Kidney (tissue), 14 donors: ENCODE data around the gene DGKG. TPM values are rescaled to one million over a fixed set of nuclear protein-coding genes. Genes with fewer than 3 reads are reported as not detected.

ENCODE experiments used
- DNase-seq, 5 donors: peaks; one replicate each; pipeline ENCODE4 v3.0.0-alpha.2; 2013 to 2020
- FAIRE-seq: peaks from 2 replicates; lab custom pipeline; 2012; peaks lifted over from hg19 to GRCh38; lab: Jason Lieb, UNC
- H3K27ac ChIP-seq, 2 donors: one replicate each; pipeline ENCODE4 v1.7.0; 2013; ENCODE audit warnings: low read depth in 2 of 2, low read length in 2 of 2, inconsistent platforms in 1 of 2
- H3K27me3 ChIP-seq: one replicate; pipeline ENCODE4 v1.7.1; 2013; ENCODE audit warnings: low read length, inconsistent platforms; ENCODE audit not compliant: control insufficient read depth, insufficient read depth
- H3K36me3 ChIP-seq, 3 donors: one replicate each; pipeline versions ENCODE4 v1.7.0 to v1.7.1; 2013; ENCODE audit warnings: low read length in 3 of 3, control low read depth in 1 of 3, inconsistent platforms in 1 of 3; ENCODE audit not compliant: insufficient read depth in 3 of 3, control insufficient read depth in 2 of 3
- H3K4me1 ChIP-seq, 3 donors: one replicate each; pipeline versions ENCODE4 v1.7.0 to v1.7.1; 2013; ENCODE audit warnings: low read length in 3 of 3, inconsistent platforms in 1 of 3, low read depth in 1 of 3; ENCODE audit not compliant: control insufficient read depth in 2 of 3, insufficient read depth in 2 of 3
- H3K4me3 ChIP-seq, 3 donors: one replicate each; pipeline versions ENCODE4 v1.7.0 to v1.8.1; 2013; ENCODE audit warnings: low read length in 3 of 3, control low read depth in 1 of 3, inconsistent platforms in 1 of 3
- H3K9ac ChIP-seq, 3 donors: one replicate each; pipeline versions ENCODE4 v1.7.0 to v1.7.1; 2013; ENCODE audit warnings: low read length in 3 of 3, control low read depth in 1 of 3, inconsistent platforms in 1 of 3
- H3K9me3 ChIP-seq, 3 donors: one replicate each; pipeline versions ENCODE4 v1.7.0 to v1.7.1; 2013; ENCODE audit warnings: low read length in 3 of 3, control low read depth in 1 of 3, inconsistent platforms in 1 of 3; ENCODE audit not compliant: control insufficient read depth in 2 of 3, insufficient read depth in 1 of 3
- intact Hi-C: fragments of 100-400 bp; cut with DNase I; formaldehyde crosslinking; loops from one replicate; pipeline ENCODE4 v1.11.1; 2022
- polyA plus RNA-seq: library from polyadenylated mRNA; stranded (reverse); fragments of 350-450 nt; fragmentation: Illumina TruSeq; extraction: RNeasy Lipid Tissue Mini Kit (QIAGEN cat#74804); gene quantifications from one replicate; pipeline ENCODE4 v1.2.3, GENCODE V29; 2014; ENCODE audit warnings: low read depth, low replicate concordance; ENCODE audit not compliant: insufficient read depth
- total RNA-seq: library from RNA; stranded (reverse); fragmentation: NEBNext Ultra II Directional; extraction: Animal tissue kit (Norgen Biotek cat#: 25700); gene quantifications from one replicate; pipeline ENCODE4 v1.2.1, GENCODE V29; 2021
- TF ChIP-seq, protein P1 (sequence below): IDR thresholded peaks from 3 replicates; pipeline ENCODE4 v1.5.1; 2012; ENCODE audit warnings: mild to moderate bottlenecking, moderate library complexity, borderline replicate concordance; ENCODE audit not compliant: insufficient read depth; ENCODE audit errors: extremely low read depth
- donor health status: control.
- donor health status: control.
- donor health status: control.
- donor health status: control.
- donor health status: control.
- donor health status: DM: yes; HTN: yes; CAD: no.
- donor health status: Normal renal cell carcinoma (clear cell type).

The DGKG gene
- total and polyA plus RNA-seq, 2 donors from 2014 or later, result 0.95 to 11.4 TPM

DNA sequence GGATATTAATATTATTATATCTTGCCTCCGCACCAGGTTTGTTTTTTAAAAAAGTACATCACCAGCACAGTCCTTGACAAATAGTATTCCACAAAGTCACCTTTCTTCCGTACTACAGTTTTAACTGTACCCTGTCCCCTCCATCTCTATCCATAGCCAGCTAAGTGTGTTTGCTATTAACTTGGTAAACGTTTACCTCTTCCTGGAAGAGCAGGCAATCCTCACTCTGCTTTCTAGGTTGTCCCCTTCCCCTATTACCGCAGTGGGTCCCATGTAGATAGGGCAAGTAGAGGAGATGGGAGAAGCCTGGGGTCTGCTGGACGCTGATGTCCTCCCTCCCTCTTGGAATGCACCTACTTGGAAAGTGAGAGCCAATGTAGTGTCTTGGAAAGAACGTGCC is 169.2 kb downstream of the DGKG start:
- Histone ChIP-seq H3K4me1 (peaks cover 0 to 3% (median 0%) of the 10 kb centered on the region in 3 donors), H3K27ac (no peak overlapping the region), H3K9ac (no peak overlapping the region), H3K27me3 (peaks cover 5% of the 10 kb centered on the region), H3K4me3 (no peak overlapping the region), H3K9me3 (no peaks in the 10 kb centered on the region), H3K36me3 (no peaks in the 10 kb centered on the region)
- intact Hi-C loops, result no loop called here
- FAIRE-seq (no peak), DNase-seq (no peak)
- TF ChIP-seq, protein P1, sequence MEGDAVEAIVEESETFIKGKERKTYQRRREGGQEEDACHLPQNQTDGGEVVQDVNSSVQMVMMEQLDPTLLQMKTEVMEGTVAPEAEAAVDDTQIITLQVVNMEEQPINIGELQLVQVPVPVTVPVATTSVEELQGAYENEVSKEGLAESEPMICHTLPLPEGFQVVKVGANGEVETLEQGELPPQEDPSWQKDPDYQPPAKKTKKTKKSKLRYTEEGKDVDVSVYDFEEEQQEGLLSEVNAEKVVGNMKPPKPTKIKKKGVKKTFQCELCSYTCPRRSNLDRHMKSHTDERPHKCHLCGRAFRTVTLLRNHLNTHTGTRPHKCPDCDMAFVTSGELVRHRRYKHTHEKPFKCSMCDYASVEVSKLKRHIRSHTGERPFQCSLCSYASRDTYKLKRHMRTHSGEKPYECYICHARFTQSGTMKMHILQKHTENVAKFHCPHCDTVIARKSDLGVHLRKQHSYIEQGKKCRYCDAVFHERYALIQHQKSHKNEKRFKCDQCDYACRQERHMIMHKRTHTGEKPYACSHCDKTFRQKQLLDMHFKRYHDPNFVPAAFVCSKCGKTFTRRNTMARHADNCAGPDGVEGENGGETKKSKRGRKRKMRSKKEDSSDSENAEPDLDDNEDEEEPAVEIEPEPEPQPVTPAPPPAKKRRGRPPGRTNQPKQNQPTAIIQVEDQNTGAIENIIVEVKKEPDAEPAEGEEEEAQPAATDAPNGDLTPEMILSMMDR, result no peak

DNA sequence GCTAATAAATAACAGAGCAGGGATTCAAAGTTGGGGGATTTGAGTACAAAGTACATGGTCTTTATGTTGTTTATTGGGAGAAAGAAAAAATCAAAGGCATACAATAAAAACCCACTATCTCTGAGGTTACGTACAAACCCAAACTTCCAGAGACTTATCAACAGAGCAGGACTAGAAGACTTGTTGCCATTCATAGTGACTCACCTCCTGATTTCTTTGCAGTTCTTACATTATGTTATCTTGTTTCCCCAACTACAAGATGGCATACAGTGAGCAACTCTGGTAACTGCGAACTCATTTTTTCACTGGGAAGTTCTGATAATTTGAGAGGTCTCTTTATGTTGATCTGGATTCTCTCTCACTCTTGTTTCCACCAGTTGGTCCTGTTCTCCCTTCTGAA is 172.5 kb downstream of the DGKG start:
- DNase-seq (no peak), FAIRE-seq (no peak)
- Histone ChIP-seq H3K4me3 (no peak overlapping the region), H3K27ac (no peak overlapping the region), H3K4me1 (peaks cover 0 to 3% (median 0%) of the 10 kb centered on the region in 3 donors), H3K9ac (no peak overlapping the region), H3K36me3 (no peaks in the 10 kb centered on the region), H3K9me3 (no peaks in the 10 kb centered on the region), H3K27me3 (peaks cover 5% of the 10 kb centered on the region)
- TF ChIP-seq, protein P1, result no peak
- intact Hi-C loops, result no loop called here

DNA sequence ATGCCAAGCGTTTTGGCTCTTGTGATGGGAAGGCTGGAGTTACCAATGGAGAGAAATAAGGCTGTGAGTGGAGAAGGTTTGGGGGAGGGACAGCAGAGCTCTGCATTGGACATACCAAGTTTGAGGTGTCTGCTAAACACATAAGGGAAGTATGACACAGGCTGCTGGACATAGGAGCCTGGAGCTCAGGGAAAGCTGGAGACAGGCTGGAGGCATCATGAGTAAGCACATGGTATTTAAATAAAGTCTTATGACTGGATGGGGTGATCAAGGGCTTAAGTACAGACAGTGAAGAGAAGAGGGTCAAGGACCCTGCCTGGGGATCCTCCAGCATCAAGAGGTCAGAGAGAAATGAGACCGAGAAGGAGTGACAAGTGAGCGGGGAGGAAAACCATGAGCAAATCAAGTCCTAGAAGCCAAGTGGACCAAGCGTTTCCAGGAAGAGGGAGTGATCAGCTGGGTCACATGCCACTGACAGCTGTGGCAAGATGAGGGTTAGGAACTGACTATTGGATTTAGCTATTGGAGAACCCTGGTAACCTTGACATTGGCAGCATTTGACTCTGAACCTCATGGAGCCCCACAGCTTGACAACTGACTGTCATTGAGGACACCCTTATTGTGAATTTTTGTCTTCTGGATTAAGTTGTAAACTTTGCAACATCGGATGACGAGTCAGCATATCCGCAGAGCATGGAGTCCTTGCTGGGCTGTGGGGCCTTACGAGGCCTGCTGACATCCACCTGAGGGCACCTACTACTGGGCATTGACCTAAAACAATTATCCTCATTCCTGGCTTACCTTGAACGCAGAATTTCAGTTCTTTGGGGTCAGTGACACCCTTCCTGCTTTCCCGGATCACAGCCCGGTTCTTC is 174.4 kb downstream of the DGKG start:
- TF ChIP-seq, protein P1, result no peak
- Histone ChIP-seq H3K9ac (no peak overlapping the region), H3K27ac (no peak overlapping the region), H3K27me3 (no peaks in the 10 kb centered on the region), H3K4me1 (peaks cover 0 to 5% (median 0%) of the 10 kb centered on the region in 3 donors), H3K4me3 (no peak overlapping the region), H3K9me3 (no peaks in the 10 kb centered on the region), H3K36me3 (no peaks in the 10 kb centered on the region)
- FAIRE-seq (no peak), DNase-seq (no peak)
- intact Hi-C loops, result no loop called here
